NCI-H2227 (cell line): Measurements from ENCODE around the gene SLC34A1.
"Not testable (repeated sequence)": the region's sequence is repeated elsewhere in the genome, so short reads cannot be mapped to it uniquely, and the experiment has no call there.

ENCODE experiments used
- DNase-seq: peaks from one replicate; lab custom pipeline; 2025; ENCODE audit not compliant: unreplicated experiment; lab: John Stamatoyannopoulos, UW

Gene SLC34A1

GRCh38 chr5:177367981-177368868 is 16.0 kb upstream of the SLC34A1 start:
- DNase-seq: no peak

- no peak for DNase-seq
These were observed 15.2 kb upstream of the SLC34A1 start for GRCh38 chr5:177368869-177369644.

- no peak for DNase-seq
These were observed 14.4 kb upstream of the SLC34A1 start for GRCh38 chr5:177369645-177370440.

GRCh38 chr5:177370488-177371119 is 13.6 kb upstream of the SLC34A1 start:
- DNase-seq: peak; percentile 82

- no peak for DNase-seq
These were observed 12.9 kb upstream of the SLC34A1 start for GRCh38 chr5:177371120-177372033.

GRCh38 chr5:177372034-177372896 is 12.0 kb upstream of the SLC34A1 start:
- no peak for DNase-seq

GRCh38 chr5:177372910-177373309 is 11.3 kb upstream of the SLC34A1 start:
- no peak for DNase-seq

- DNase-seq: no peak
These were observed 10.4 kb upstream of the SLC34A1 start for GRCh38 chr5:177373806-177374205.

GRCh38 chr5:177374211-177374610 is 10.0 kb upstream of the SLC34A1 start:
- DNase-seq: no peak

GRCh38 chr5:177375516-177375915 is 8.7 kb upstream of the SLC34A1 start:
- DNase-seq: not testable (repeated sequence)

GRCh38 chr5:177376107-177376506 is 8.1 kb upstream of the SLC34A1 start:
- DNase-seq: no peak

GRCh38 chr5:177377851-177378776 is 6.1 kb upstream of the SLC34A1 start:
- DNase-seq: no peak

- DNase-seq: no peak
These were observed 5.0 kb upstream of the SLC34A1 start for GRCh38 chr5:177378884-177379883.

- DNase-seq: no peak
These were observed 3.5 kb upstream of the SLC34A1 start for GRCh38 chr5:177380805-177381126.

GRCh38 chr5:177382423-177383029 is 1.7 kb upstream of the SLC34A1 start:
- DNase-seq: no peak

GRCh38 chr5:177383181-177383580 is 1.1 kb upstream of the SLC34A1 start:
- no peak for DNase-seq
